ENCODE measurements around the gene PLCH1.

The PLCH1 gene

GRCh38 chr3:155327430-155327829, 417.4 kb downstream of the PLCH1 start:
- Histone ChIP-seq H3K36me3 (ENCODE audit: control insufficient read depth, insufficient read depth, low read length) (no peaks in the 10 kb centered on the region), H3K27ac (ENCODE audit: low read depth, low read length, severe bottlenecking) (no peak overlapping the region), H3K4me1 (ENCODE audit: control insufficient read depth, insufficient read depth, low read length, poor library complexity, severe bottlenecking) (no peaks in the 10 kb centered on the region), H3K4me3 (ENCODE audit: extremely low read depth, insufficient read depth, low read length, poor library complexity, severe bottlenecking) (no peak overlapping the region), H3K9me3 (ENCODE audit: control insufficient read depth, low read length) (no peaks in the 10 kb centered on the region)
- WGBS, 2 experiments (ENCODE audit: insufficient coverage in 2 of 2), result no CpG with 5 or more reads among the region's 1 CpG

DNA sequence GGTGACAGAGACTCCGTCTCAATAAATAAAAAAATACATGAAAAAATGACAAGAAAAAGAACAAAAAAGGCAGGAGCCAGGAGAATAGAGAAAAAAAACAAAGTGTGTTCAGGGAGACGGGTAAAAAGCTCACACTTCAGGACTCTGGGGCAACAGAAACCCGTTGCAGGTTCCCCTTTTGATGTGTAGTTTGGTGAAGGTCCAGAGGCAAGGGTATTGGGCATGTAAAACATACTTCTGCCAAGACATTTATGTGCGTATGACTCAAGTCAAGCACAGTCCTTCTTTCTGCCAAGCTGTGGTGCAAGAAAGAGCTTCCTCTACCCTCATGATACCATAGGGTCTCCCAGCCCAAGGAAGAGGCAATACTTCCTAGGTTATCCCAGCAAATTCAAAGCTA, 418.0 kb downstream of the PLCH1 start:
- WGBS, 2 experiments (ENCODE audit: insufficient coverage in 2 of 2), result 89 to 97% methylated on average over 2 to 3 of the region's 4 CpGs

GRCh38 chr3:155326244-155326643, 418.6 kb downstream of the PLCH1 start:
- H3K36me3 ChIP-seq (ENCODE audit: control insufficient read depth, insufficient read depth, low read length), result no peaks in the 10 kb centered on the region
- WGBS, 2 experiments (ENCODE audit: insufficient coverage in 2 of 2), result 96 to 98% methylated on average over 3 to 4 of the region's 5 CpGs
- no peak overlapping the region for H3K27ac ChIP-seq (ENCODE audit: low read depth, low read length, severe bottlenecking)
- no peaks in the 10 kb centered on the region for H3K4me1 ChIP-seq (ENCODE audit: control insufficient read depth, insufficient read depth, low read length, poor library complexity, severe bottlenecking)
- no peaks in the 10 kb centered on the region for H3K9me3 ChIP-seq (ENCODE audit: control insufficient read depth, low read length)
- no peak overlapping the region for H3K4me3 ChIP-seq (ENCODE audit: extremely low read depth, insufficient read depth, low read length, poor library complexity, severe bottlenecking)

More for the DNA sequence above, 418.0 kb downstream of the PLCH1 start:
- Histone ChIP-seq H3K27ac (ENCODE audit: low read depth, low read length, severe bottlenecking) (no peak overlapping the region), H3K9me3 (ENCODE audit: control insufficient read depth, low read length) (no peaks in the 10 kb centered on the region), H3K4me3 (ENCODE audit: extremely low read depth, insufficient read depth, low read length, poor library complexity, severe bottlenecking) (no peak overlapping the region), H3K36me3 (ENCODE audit: control insufficient read depth, insufficient read depth, low read length) (no peaks in the 10 kb centered on the region), H3K4me1 (ENCODE audit: control insufficient read depth, insufficient read depth, low read length, poor library complexity, severe bottlenecking) (no peaks in the 10 kb centered on the region)
